GM03348 (cell line): ENCODE results near the gene FBXL16.
"Not testable (repeated sequence)": the region's sequence is repeated elsewhere in the genome, so short reads cannot be mapped to it uniquely, and the experiment has no call there.

ENCODE experiments used
- DNase-seq: peaks from one replicate; pipeline ENCODE4 v3.0.0; 2012; ENCODE audit warnings: low spot score

Gene FBXL16

GRCh38 chr16:709566-710499, 4.2 kb upstream of the FBXL16 start:
- DNase-seq: peak; percentile 61

- DNase-seq: no peak
Measured at GRCh38 chr16:708959-709358, 3.4 kb upstream of the FBXL16 start.

- DNase-seq: no peak
Measured at GRCh38 chr16:708019-708418, 2.4 kb upstream of the FBXL16 start.

GRCh38 chr16:707062-707538, 1.5 kb upstream of the FBXL16 start:
- no peak for DNase-seq

- no peak for DNase-seq
Measured at GRCh38 chr16:706189-707061, 824 bp upstream of the FBXL16 start.

- DNase-seq: no peak
Measured at GRCh38 chr16:704552-705380, 835 bp downstream of the FBXL16 start.

GRCh38 chr16:704047-704446, 1.6 kb downstream of the FBXL16 start:
- DNase-seq: no peak

- DNase-seq: no peak
Measured at GRCh38 chr16:703406-703805, 2.2 kb downstream of the FBXL16 start.

GRCh38 chr16:702341-702740, 3.3 kb downstream of the FBXL16 start:
- no peak for DNase-seq

- DNase-seq: peak; percentile 65
Measured at GRCh38 chr16:700684-701584, 4.7 kb downstream of the FBXL16 start.

- no peak for DNase-seq
Measured at GRCh38 chr16:698911-699671, 6.5 kb downstream of the FBXL16 start.

- DNase-seq: no peak
Measured at GRCh38 chr16:695355-696089, 10.1 kb downstream of the FBXL16 start.

GRCh38 chr16:694863-695354, 10.7 kb downstream of the FBXL16 start:
- no peak for DNase-seq

GRCh38 chr16:694187-694862, 11.3 kb downstream of the FBXL16 start:
- DNase-seq: no peak

- DNase-seq: no peak
Measured at GRCh38 chr16:693766-694165, 11.8 kb downstream of the FBXL16 start.

- DNase-seq: no peak
Measured at GRCh38 chr16:693364-693763, 12.2 kb downstream of the FBXL16 start.

- DNase-seq: no peak
Measured at GRCh38 chr16:692356-693108, 13.1 kb downstream of the FBXL16 start.

GRCh38 chr16:691242-691641, 14.4 kb downstream of the FBXL16 start:
- not testable (repeated sequence) for DNase-seq
